ENCODE results near the gene TBC1D1.

The TBC1D1 gene

DNA sequence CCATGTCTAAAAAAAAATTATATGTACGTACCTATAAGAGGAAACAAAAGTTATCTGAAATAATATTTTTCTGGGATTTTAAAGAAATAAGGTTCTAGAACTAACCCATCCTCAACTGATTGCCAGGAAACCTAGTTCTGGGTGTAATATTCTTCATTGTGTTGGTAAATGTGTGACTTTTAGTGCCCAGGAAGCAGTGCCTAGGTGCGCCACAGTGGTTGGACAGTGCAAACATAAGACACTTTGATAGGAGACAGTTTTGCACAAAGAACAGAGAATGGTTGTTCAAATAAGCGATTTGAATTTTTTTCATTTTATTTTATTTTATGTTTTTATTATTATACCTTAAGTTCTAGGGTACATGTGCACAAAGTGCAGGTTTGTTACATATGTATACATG, 47.3 kb downstream of the TBC1D1 start:
- ATAC-seq (replicated peaks; ENCODE audit: extremely low read depth, poor library complexity, severe bottlenecking) (no peak), DNase-seq (ENCODE audit: low spot score in 2 of 2) (no peak)
- H3K4me1 Mint-ChIP-seq, result peaks cover 33% of the 10 kb centered on the region
- no peaks in the 10 kb centered on the region for H3K36me3 Mint-ChIP-seq (ENCODE audit: insufficient read depth)
- no peak overlapping the region for H3K27ac Mint-ChIP-seq (ENCODE audit: low read depth)
- no peaks in the 10 kb centered on the region for H3K27me3 Mint-ChIP-seq
- no peaks in the 10 kb centered on the region for H3K9me3 Mint-ChIP-seq
- H3K4me3 Mint-ChIP-seq, result no peak overlapping the region

DNA sequence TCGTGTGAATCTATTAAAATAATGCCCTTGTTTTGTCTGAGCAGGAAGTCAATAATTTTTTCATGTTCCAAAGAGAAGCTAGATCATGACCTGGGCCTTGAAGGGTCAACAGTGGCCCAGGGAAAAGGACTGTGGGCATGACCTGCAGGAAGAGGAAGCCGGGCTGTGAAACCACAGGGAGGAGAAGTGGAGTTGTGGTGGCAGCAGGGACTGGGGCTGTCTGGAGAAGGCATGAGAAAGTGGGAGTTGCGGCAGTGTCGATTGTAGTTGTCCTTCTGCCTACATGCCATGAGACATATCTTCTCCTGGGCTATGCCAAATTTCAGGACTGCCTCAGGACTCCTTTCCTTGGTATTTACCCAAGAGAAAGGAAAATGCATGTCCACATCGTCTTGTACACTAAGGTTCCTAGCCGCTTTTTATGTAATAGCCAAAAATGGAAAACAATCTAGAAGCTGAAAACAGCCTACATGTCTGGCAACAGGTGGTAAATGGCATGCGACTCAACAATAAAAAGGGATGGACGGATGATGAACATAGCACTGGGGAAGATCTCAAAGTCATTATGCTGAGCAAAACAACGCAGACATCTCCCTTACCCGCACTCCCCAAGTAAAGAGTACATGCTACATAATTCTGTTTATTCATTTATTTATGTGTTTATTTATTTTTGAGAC, 55.8 kb downstream of the TBC1D1 start:
- H3K4me1 Mint-ChIP-seq, result peaks cover 37% of the 10 kb centered on the region

DNA sequence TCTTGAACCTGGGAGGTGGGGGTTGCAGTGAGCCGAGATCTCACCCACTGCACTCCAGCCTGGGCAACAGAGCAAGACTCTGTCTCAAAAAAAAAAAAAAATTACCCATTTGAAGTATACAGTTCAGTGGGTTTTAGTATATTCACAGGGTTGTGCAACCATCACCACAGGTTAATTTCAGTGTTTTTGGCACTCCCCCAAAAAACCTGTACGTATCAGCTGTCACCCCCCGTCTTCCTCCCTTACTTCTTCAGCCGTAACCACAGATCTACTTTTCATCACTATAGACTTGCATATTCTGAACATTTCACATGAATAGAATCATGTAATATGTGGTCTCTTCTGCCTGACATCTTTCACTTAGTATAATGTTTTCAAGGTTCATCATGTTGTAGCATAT, 57.7 kb downstream of the TBC1D1 start:
- no peaks in the 10 kb centered on the region for H3K9me3 Mint-ChIP-seq
- peaks cover 25% of the 10 kb centered on the region for H3K4me1 Mint-ChIP-seq
- H3K4me3 Mint-ChIP-seq, result no peak overlapping the region
- DNase-seq (ENCODE audit: low spot score in 2 of 2), result no peak
- no peak overlapping the region for H3K27ac Mint-ChIP-seq (ENCODE audit: low read depth)
- peaks cover 5% of the 10 kb centered on the region for H3K36me3 Mint-ChIP-seq (ENCODE audit: insufficient read depth)
- no peaks in the 10 kb centered on the region for H3K27me3 Mint-ChIP-seq
- ATAC-seq (replicated peaks; ENCODE audit: extremely low read depth, poor library complexity, severe bottlenecking), result no peak

More for the DNA sequence above, 55.8 kb downstream of the TBC1D1 start:
- ATAC-seq (replicated peaks; ENCODE audit: extremely low read depth, poor library complexity, severe bottlenecking) (no peak), DNase-seq (ENCODE audit: low spot score in 2 of 2) (no peak)
- Mint-ChIP-seq H3K27me3 (no peaks in the 10 kb centered on the region), H3K9me3 (no peaks in the 10 kb centered on the region), H3K36me3 (ENCODE audit: insufficient read depth) (no peaks in the 10 kb centered on the region), H3K4me3 (no peak overlapping the region), H3K27ac (ENCODE audit: low read depth) (peak overlapping the region; percentile 74)

DNA sequence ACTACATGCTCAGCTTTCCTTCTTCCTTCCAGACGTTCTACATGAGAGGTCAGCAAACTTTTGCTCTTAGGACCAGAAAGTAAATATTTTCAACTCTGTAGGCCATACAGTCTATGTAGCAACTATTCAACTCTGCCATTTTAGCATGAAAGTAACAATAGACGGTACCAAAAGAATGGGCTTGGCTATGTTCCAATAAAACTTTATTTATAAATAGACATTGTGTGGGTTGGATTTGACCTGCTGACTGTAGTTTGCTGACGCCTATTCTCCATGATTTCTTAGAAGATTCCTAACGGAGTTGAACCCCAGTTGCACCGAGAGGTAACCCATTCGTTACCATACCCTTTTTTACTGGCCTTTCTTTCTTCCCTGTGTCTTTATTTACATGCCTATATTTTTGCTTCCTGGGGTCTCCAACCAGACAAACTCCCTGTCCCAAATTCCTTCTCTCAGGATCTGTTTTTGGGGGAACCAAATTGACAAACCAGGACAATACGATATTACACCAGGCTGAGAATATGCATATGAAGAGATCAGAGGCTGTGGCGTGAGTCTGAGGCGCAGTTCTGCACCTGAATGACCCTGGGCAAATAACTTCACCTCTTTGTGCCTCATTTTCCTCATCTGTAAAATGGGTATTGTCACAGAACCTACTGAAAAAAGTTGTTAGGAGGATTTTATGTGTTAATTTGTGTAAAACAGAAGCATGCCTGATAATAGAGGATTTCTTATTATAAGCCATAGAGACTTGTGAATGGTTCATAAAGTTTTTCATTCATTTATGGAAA, 58.9 kb downstream of the TBC1D1 start:
- ATAC-seq (replicated peaks; ENCODE audit: extremely low read depth, poor library complexity, severe bottlenecking) (no peak), DNase-seq (ENCODE audit: low spot score in 2 of 2) (no peak)
- H3K27me3 Mint-ChIP-seq, result no peaks in the 10 kb centered on the region
- H3K9me3 Mint-ChIP-seq, result no peaks in the 10 kb centered on the region
- no peak overlapping the region for H3K27ac Mint-ChIP-seq (ENCODE audit: low read depth)
- no peak overlapping the region for H3K4me3 Mint-ChIP-seq
- peaks cover 5% of the 10 kb centered on the region for H3K36me3 Mint-ChIP-seq (ENCODE audit: insufficient read depth)
- peaks cover 23% of the 10 kb centered on the region for H3K4me1 Mint-ChIP-seq

DNA sequence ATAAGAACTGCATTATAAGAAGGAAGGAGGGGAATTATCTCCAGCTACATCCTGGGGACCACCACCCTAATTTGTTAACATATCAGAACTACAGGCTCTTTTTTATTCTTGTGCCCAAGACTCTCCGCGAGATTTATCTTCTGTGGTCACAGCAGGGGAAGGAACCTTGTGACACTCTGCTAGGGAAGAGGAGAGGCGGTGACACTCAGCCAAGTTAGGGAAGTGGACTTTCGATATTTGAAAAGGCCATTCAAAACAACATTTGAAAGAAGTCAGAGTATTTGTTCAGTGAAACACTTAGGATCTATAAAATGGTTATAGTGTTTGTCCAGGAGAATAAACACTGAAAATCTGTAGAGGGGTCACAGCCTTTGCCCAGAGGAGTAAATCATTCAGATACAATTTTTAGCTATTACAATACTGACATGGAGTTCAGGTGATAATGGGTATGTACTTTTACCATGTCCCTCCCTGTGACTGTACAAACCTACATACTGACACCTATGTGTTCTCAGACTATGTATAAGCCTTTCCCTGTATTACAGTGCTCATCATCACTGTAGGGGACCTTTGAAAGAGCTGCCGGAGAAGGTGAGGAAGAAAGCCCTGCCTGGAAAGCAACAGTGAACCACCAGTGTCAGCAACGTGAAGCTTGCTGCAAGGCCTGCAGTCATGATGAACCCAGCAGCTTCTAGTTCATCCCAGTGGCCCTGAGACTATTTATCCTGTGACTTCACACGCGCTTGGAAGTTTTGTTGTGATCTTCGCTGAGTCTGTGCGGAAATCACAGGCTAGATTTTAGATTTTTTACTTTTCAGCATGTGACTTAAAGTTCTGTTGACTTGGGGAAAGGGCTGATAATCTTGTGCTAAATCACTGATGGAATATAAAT, 60.8 kb downstream of the TBC1D1 start:
- Mint-ChIP-seq H3K36me3 (ENCODE audit: insufficient read depth) (peaks cover 5% of the 10 kb centered on the region), H3K27ac (ENCODE audit: low read depth) (no peak overlapping the region)

DNA sequence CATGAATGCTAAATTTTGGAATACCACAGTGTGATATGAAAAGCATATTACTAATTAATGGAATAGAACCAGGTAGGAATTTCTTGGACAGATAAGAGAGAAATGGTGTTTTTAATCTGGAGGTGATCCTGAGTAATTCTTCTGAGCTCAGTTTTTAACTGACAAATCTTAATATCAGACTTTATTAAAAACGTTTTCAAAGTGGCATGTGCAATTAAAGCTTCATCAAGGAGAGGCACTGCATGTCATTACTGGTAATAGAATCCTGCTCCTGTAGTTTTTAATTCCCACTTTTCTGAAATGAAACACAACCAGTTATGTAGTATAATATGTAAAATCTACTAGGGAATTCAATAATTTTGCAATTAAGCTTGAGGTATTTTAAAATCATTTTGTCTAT, 62.3 kb downstream of the TBC1D1 start:
- Mint-ChIP-seq H3K4me1 (peaks cover 6% of the 10 kb centered on the region), H3K9me3 (no peaks in the 10 kb centered on the region), H3K36me3 (ENCODE audit: insufficient read depth) (peaks cover 5% of the 10 kb centered on the region), H3K27ac (ENCODE audit: low read depth) (no peak overlapping the region), H3K27me3 (no peaks in the 10 kb centered on the region), H3K4me3 (no peak overlapping the region)
- DNase-seq (ENCODE audit: low spot score in 2 of 2) (no peak), ATAC-seq (replicated peaks; ENCODE audit: extremely low read depth, poor library complexity, severe bottlenecking) (no peak)

More for the DNA sequence above, 60.8 kb downstream of the TBC1D1 start:
- ATAC-seq (replicated peaks; ENCODE audit: extremely low read depth, poor library complexity, severe bottlenecking) (no peak), DNase-seq (ENCODE audit: low spot score in 2 of 2) (no peak)
- Mint-ChIP-seq H3K4me3 (no peak overlapping the region), H3K27me3 (no peaks in the 10 kb centered on the region), H3K4me1 (peaks cover 13% of the 10 kb centered on the region), H3K9me3 (no peaks in the 10 kb centered on the region)

DNA sequence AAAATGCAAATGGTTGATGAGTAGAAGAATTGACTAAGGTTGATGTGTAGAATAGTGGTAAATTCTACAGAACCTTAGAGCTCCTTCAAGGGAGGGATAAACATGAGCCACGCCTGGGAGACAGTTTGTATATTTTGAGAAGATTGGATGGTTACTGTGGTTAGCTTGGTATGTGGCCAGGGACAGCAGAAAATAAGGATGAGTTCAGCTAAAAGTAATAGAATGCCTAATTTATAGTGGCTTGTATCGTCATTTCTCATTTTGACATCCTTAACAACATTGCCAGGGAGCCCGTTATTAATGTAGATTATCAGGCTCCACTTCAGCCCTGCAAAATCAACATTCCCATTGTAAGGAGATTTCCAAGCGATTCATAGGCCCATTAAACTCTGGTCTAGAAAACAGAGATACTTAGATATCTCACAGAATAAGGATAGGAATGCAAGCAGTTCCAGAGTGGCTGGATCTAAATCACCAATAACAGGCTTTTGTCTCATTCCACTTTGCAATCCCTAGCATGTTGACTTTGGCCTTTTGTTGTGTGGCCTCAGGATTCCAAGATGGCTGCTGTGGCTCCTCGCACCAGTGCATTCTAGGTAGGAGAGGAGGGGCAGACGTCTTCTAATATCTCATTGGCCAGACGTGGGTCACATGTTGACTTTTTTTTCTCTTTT, 62.9 kb downstream of the TBC1D1 start:
- H3K4me3 Mint-ChIP-seq, result no peak overlapping the region
- H3K27me3 Mint-ChIP-seq, result no peaks in the 10 kb centered on the region
- H3K9me3 Mint-ChIP-seq, result no peaks in the 10 kb centered on the region
- no peak overlapping the region for H3K27ac Mint-ChIP-seq (ENCODE audit: low read depth)
- ATAC-seq (replicated peaks; ENCODE audit: extremely low read depth, poor library complexity, severe bottlenecking) (no peak), DNase-seq (ENCODE audit: low spot score in 2 of 2) (no peak)
- H3K4me1 Mint-ChIP-seq, result peaks cover 2% of the 10 kb centered on the region
- H3K36me3 Mint-ChIP-seq (ENCODE audit: insufficient read depth), result peaks cover 5% of the 10 kb centered on the region

DNA sequence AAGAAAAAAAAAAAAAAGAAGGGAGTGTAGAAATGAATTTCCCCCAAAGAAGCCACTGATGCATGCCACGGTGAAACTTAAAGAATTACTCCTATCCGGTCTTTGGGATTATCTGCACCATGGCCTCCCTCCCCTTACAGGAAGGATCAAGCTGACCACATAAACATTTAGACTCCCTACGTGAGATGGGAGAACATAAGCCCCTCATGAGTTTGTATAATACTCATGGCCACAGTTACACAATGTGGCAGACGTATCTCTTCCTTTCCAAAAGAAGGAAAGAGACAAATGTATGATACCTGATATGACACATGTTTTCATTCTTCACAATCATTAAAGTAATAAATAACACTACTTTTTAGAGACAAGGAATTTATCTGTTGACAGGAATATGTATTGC, 66.1 kb downstream of the TBC1D1 start:
- Mint-ChIP-seq H3K27ac (ENCODE audit: low read depth) (no peak overlapping the region), H3K4me3 (no peak overlapping the region), H3K9me3 (no peaks in the 10 kb centered on the region), H3K36me3 (ENCODE audit: insufficient read depth) (peaks cover 4% of the 10 kb centered on the region), H3K4me1 (no peaks in the 10 kb centered on the region), H3K27me3 (no peaks in the 10 kb centered on the region)
- DNase-seq (ENCODE audit: low spot score in 2 of 2) (no peak), ATAC-seq (replicated peaks; ENCODE audit: extremely low read depth, poor library complexity, severe bottlenecking) (no peak)

DNA sequence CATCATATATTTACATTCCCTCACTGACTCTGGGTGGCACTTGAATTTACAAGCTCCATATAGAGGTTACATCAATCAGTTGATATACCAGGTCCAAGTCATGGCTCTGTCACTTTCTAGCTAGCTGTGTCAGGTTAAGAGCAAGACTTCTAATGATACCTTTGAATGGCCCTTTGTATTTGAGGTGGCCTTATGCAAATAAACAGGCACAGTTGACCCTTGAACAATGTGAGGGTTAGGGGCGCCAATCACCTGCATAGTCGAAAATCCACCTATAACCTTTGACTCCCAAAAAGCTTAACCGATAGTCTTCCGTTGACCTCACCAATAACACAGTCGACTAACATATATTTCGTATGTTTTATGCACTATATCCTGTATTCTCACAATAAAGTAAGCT, 68.0 kb downstream of the TBC1D1 start:
- DNase-seq (ENCODE audit: low spot score in 2 of 2) (no peak), ATAC-seq (replicated peaks; ENCODE audit: extremely low read depth, poor library complexity, severe bottlenecking) (no peak)
- no peaks in the 10 kb centered on the region for H3K27me3 Mint-ChIP-seq
- peaks cover 4% of the 10 kb centered on the region for H3K4me1 Mint-ChIP-seq
- H3K27ac Mint-ChIP-seq (ENCODE audit: low read depth), result no peak overlapping the region
- H3K36me3 Mint-ChIP-seq (ENCODE audit: insufficient read depth), result no peaks in the 10 kb centered on the region
- H3K9me3 Mint-ChIP-seq, result no peaks in the 10 kb centered on the region
- no peak overlapping the region for H3K4me3 Mint-ChIP-seq

DNA sequence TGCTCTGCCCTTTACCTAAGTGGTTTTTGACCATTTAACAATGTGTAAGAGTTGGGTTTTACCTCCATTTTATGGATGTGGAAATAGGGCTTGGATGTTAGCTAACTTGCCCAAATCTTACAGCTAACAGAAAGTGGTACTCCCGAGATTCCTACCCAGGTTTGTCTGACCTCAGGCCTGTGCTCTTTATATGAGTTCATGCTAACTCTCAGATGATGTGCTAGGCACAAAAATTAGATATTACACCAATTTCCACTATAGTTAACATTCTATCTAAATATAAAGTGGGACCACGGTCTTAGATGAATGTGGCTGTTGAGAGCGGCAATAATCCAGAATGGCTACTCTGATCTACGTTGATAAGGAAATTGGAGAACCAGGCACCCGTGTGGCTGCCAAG, 69.2 kb downstream of the TBC1D1 start, which contains the start of gene PTTG2:
Gene PTTG2, plus strand, starts transcription at position 301 of the 400 bp plus-strand sequence. Its CDS starts 37 bp downstream, at position 338.
- no peak within 1 kb of the TSS for H3K27ac Mint-ChIP-seq (ENCODE audit: low read depth)
- no peak for ATAC-seq (replicated peaks; ENCODE audit: extremely low read depth, poor library complexity, severe bottlenecking)
- H3K4me1 Mint-ChIP-seq, result peaks cover 13% of the 10 kb centered on the region
- no peaks in the 10 kb centered on the region for H3K36me3 Mint-ChIP-seq (ENCODE audit: insufficient read depth)
- H3K4me3 Mint-ChIP-seq, result no peak within 1 kb of the TSS
- no peaks in the 10 kb centered on the region for H3K9me3 Mint-ChIP-seq
- DNase-seq (ENCODE audit: low spot score in 2 of 2), result no peak
- H3K27me3 Mint-ChIP-seq, result no peaks in the 10 kb centered on the region

DNA sequence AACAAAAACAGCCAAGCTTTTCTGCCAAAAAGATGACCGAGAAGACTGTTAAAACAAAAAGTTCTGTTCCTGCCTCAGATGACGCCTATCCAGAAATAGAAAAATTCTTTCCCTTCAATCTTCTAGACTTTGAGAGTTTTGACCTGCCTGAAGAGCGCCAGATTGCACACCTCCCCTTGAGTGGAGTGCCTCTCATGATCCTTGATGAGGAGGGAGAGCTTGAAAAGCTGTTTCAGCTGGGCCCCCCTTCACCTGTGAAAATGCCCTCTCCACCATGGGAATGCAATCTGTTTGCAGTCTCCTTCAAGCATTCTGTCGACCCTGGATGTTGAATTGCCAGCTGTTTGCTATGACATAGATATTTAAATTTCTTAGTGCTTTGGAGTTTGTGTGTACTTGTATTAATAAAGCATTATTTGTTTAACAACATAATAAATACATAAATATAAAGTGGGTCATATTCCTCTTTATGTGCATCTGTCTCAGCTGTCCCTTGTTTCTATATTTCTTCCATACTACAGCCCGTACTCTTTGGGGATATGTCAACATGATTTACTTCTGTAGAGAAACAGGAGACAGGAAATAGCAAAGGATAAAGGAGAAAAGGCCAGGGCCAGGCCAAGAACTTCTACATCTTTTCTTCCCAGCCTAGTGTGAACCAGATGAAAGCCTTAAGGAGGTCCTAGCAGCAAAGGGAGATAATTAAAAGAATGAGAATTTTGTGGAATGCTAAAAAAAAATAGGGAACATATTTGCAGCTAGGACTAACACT, 70.0 kb downstream of the TBC1D1 start:
- Mint-ChIP-seq H3K9me3 (no peaks in the 10 kb centered on the region), H3K4me1 (peaks cover 17% of the 10 kb centered on the region), H3K4me3 (no peak overlapping the region), H3K36me3 (ENCODE audit: insufficient read depth) (no peaks in the 10 kb centered on the region), H3K27ac (ENCODE audit: low read depth) (no peak overlapping the region), H3K27me3 (no peaks in the 10 kb centered on the region)
- DNase-seq (ENCODE audit: low spot score in 2 of 2), result no peak
- ATAC-seq (replicated peaks; ENCODE audit: extremely low read depth, poor library complexity, severe bottlenecking), result no peak
